ENCODE data around the gene CDIPT.

DNA sequence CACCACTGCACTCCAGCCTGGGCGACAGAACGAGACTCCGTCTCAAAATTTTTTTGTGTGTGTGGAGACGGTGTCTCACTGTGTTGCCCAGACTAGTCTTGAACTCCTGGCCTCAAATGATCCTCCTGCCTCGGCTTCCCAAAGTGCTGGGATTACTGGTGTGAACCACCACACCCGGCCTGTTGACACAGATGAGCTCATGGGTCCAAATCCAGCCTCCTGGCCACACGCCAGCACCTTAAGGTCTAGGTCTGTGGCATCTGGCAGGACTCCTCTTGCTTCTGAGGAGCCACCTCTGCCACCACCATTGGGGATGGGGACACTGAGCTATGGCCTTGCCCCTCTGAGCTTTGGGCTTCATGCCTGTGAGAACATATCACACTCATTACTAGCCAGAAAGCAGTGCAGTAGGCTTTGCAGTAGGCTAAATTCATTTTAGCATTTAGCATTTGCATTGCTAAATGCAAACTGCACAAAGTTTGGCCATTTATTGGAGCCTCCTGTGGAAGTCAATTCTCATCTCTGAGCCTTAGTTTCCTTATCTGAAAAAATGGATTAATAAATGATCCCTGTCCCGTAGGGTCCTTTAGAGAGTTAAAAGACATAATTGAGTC, 5.5 kb upstream of the CDIPT start:
- TF ChIP-seq CTCF (IDR thresholded peaks at IDR 0.05) (no peak), EP300 (IDR thresholded peaks at IDR 0.05) (no peak), POLR2A (IDR thresholded peaks at IDR 0.05) (no peak), POLR2AphosphoS5 (IDR thresholded peaks at IDR 0.05) (no peak)
